Omental fat pad (tissue), 4 donors: ENCODE results near the gene L3MBTL1. TPM values are rescaled to one million over a fixed set of nuclear protein-coding genes. Genes with fewer than 3 reads are reported as not detected.
"Not testable (repeated sequence)": the region's sequence is repeated elsewhere in the genome, so short reads cannot be mapped to it uniquely, and the experiment has no call there.

Experiments used
- ATAC-seq: fragments of 150-250 bp; one replicate; pipeline ENCODE4 v1.9.1; 2016; ENCODE audit warnings: mild to moderate bottlenecking, moderate library complexity; ENCODE audit not compliant: low FRiP score
- DNase-seq: peaks from one replicate; pipeline ENCODE4 v3.0.0-alpha.2; 2019; ENCODE audit warnings: low spot score
- total RNA-seq, 4 donors: library from RNA; depleted of rRNA; stranded (reverse); fragments of >200 nt; gene quantifications; one replicate each; pipeline ENCODE4 v1.1.0, GENCODE V29; 2016
- TF ChIP-seq, protein P1 (sequence below), 3 donors: fragments of 450-650 bp; IDR thresholded peaks; one replicate each; pipeline ENCODE4 v1.5.1; 2016 to 2017; ENCODE audit warnings: antibody characterized with exemption in 3 of 3, mild to moderate bottlenecking in 3 of 3, moderate library complexity in 2 of 3

L3MBTL1 gene
- total RNA-seq, 4 donors from 2014 or later = 6.5 to 9.8 (median 7.4) TPM

DNA sequence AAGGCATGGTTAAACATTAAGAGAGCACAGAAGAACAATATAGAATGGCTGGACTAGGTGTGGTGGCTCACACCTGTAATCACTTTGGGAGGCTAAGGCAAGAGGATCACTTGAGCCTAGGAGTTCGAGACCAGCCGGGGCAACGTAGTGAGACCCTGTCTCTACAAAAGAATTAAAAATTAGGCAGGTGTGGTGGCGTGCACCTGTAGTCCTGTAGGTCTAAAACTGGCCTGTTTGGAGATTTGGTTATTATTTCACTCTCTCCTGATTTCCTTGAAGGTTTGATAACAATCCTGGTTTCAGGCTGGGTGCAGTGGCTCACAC lies 34.2 kb upstream of the L3MBTL1 start:
- no peak for ATAC-seq
- TF ChIP-seq, protein P1, sequence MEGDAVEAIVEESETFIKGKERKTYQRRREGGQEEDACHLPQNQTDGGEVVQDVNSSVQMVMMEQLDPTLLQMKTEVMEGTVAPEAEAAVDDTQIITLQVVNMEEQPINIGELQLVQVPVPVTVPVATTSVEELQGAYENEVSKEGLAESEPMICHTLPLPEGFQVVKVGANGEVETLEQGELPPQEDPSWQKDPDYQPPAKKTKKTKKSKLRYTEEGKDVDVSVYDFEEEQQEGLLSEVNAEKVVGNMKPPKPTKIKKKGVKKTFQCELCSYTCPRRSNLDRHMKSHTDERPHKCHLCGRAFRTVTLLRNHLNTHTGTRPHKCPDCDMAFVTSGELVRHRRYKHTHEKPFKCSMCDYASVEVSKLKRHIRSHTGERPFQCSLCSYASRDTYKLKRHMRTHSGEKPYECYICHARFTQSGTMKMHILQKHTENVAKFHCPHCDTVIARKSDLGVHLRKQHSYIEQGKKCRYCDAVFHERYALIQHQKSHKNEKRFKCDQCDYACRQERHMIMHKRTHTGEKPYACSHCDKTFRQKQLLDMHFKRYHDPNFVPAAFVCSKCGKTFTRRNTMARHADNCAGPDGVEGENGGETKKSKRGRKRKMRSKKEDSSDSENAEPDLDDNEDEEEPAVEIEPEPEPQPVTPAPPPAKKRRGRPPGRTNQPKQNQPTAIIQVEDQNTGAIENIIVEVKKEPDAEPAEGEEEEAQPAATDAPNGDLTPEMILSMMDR (IDR thresholded peaks at IDR 0.05) = no peak

GRCh38 chr20:43477193-43477592 lies 30.3 kb upstream of the L3MBTL1 start:
- DNase-seq (no peak), ATAC-seq (no peak)
- TF ChIP-seq, protein P1 (IDR thresholded peaks at IDR 0.05) = no peak

More for the DNA sequence above, 34.2 kb upstream of the L3MBTL1 start:
- DNase-seq = no peak

DNA sequence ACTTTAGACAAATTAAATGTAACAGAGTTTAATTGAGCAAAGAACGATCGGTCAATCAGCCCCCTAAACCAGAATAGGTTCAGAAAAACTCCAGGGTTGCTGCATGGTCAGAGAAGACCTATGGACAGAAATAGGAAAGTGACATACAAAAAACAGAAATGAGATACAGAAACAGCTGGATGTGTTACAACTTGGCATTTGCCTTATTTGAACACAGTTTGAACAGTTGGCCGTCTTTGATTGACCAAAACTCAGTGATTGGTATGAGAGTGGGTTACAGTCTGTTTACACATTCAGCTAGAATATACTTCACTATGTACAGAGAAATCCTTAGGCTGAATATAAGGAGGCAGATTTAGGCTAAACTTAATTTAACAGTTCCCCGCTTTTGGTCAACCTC lies 29.9 kb upstream of the L3MBTL1 start:
- DNase-seq = no peak
- TF ChIP-seq, protein P1 (IDR thresholded peaks at IDR 0.05) = no peak
- ATAC-seq = no peak

- TF ChIP-seq, protein P1 (IDR thresholded peaks at IDR 0.05) = no peak
- DNase-seq = no peak
- ATAC-seq = no peak
These were observed 17.5 kb upstream of the L3MBTL1 start for GRCh38 chr20:43490038-43490437.

- ATAC-seq = no peak
- no peak for DNase-seq
- TF ChIP-seq, protein P1 (IDR thresholded peaks at IDR 0.05) = no peak
These were observed 15.4 kb upstream of the L3MBTL1 start for GRCh38 chr20:43492101-43492500.

GRCh38 chr20:43495388-43495787 lies 12.1 kb upstream of the L3MBTL1 start:
- TF ChIP-seq, protein P1 (IDR thresholded peaks at IDR 0.05) = no peak
- no peak for ATAC-seq
- DNase-seq = no peak

- not testable (repeated sequence) for DNase-seq, ATAC-seq
These were observed 5.5 kb upstream of the L3MBTL1 start for GRCh38 chr20:43502021-43502420.

GRCh38 chr20:43506238-43506637 lies 1.3 kb upstream of the L3MBTL1 start:
- no peak for DNase-seq
- TF ChIP-seq, protein P1 (IDR thresholded peaks at IDR 0.05) = no peak
- no peak for ATAC-seq
